K562 (cell line): ENCODE results near the gene RPL3. TPM values are rescaled to one million over a fixed set of nuclear protein-coding genes. Genes with fewer than 3 reads are reported as not detected.

ENCODE experiments used
- KLF10 ChIP-seq: fragments of 250-450 bp; sonication (Bioruptor Pico); IDR thresholded peaks from 2 replicates; pipeline ENCODE4 v1.6.1; 2021; ENCODE audit warnings: matching md5 sums
- MECOM ChIP-seq: fragments of 250-450 bp; sonication (Bioruptor Pico); IDR thresholded peaks from 2 replicates; pipeline ENCODE4 v1.8.0; 2022; ENCODE audit warnings: inconsistent platforms
- MEF2A ChIP-seq: IDR thresholded peaks from 2 replicates; pipeline ENCODE4 v1.6.1; 2011; ENCODE audit warnings: low read depth, mild to moderate bottlenecking, low read length, moderate library complexity; ENCODE audit not compliant: control insufficient read depth
- MTA3 ChIP-seq: fragments of 450-650 bp; formaldehyde crosslinking; IDR thresholded peaks from 2 replicates; pipeline ENCODE4 v1.6.1; 2017; ENCODE audit warnings: mild to moderate bottlenecking, borderline replicate concordance
- NFE2L1 ChIP-seq: fragments of 450-650 bp; IDR thresholded peaks from 2 replicates; pipeline ENCODE4 v1.6.1; 2016; ENCODE audit warnings: missing genetic modification characterization, low read depth, mild to moderate bottlenecking, missing compliant biosample characterization, moderate library complexity, borderline replicate concordance
- RFX7 ChIP-seq: fragments of 250-450 bp; sonication (Bioruptor Pico); IDR thresholded peaks from 2 replicates; pipeline ENCODE4 v1.5.1; 2021; ENCODE audit warnings: mild to moderate bottlenecking
- ZKSCAN3 ChIP-seq: fragments of 250-450 bp; sonication (Bioruptor Pico); IDR thresholded peaks from 2 replicates; pipeline ENCODE4 v1.4.0; 2020
- polyA plus RNA-seq, 8 experiments: library from polyadenylated mRNA; depleted of rRNA in 4 of 8; stranded (reverse) in 5 of 8; unstranded in 3 of 8; fragments of >200 nt; fragmentation: Nextera tagmentation in 2 of 8; fragmentation: Illumina TruSeq in 1 of 8; extraction: Ambion mirVana in 2 of 8; extraction: Trizol in 1 of 8; gene quantifications; 2 replicates each; pipeline versions ENCODE4 v1.2.1 to v1.2.3, GENCODE V29; 2011 to 2014; ENCODE audit warnings: inconsistent platforms in 1 of 8, missing spikeins in 1 of 8
- total RNA-seq, 7 experiments: library from RNA; depleted of rRNA in 6 of 7; stranded (reverse); fragments of >200 nt in 6 of 7; fragmentation: Illumina TruSeq in 2 of 7; extraction: Trizol in 2 of 7; gene quantifications; 2 replicates each; pipeline versions ENCODE4 v1.2.1 to v1.2.3, GENCODE V29; 2011 to 2021; ENCODE audit warnings: low replicate concordance in 1 of 7
- TF ChIP-seq, protein P1 (sequence below): fragments of 150-350 bp; conservative IDR thresholded peaks from 2 replicates; pipeline ENCODE4 v1.6.1; 2014; ENCODE audit warnings: low read length
- TF ChIP-seq, protein P2 (sequence below): fragments of 450-650 bp; IDR thresholded peaks from 2 replicates; pipeline ENCODE4 v1.6.1; 2017; ENCODE audit warnings: antibody characterized with exemption, mild to moderate bottlenecking
- TF ChIP-seq, protein P3 (sequence below): fragments of 250-450 bp; sonication (Bioruptor Pico); IDR thresholded peaks from 2 replicates; pipeline ENCODE4 v1.5.0; 2021

RPL3 gene
- total and polyA plus RNA-seq, 9 of the 15 experiments (the other 6 are each of a cell fraction or from before 2014, with no cell fraction given), result 1,624 to 4,066 (median 2,565) TPM

DNA sequence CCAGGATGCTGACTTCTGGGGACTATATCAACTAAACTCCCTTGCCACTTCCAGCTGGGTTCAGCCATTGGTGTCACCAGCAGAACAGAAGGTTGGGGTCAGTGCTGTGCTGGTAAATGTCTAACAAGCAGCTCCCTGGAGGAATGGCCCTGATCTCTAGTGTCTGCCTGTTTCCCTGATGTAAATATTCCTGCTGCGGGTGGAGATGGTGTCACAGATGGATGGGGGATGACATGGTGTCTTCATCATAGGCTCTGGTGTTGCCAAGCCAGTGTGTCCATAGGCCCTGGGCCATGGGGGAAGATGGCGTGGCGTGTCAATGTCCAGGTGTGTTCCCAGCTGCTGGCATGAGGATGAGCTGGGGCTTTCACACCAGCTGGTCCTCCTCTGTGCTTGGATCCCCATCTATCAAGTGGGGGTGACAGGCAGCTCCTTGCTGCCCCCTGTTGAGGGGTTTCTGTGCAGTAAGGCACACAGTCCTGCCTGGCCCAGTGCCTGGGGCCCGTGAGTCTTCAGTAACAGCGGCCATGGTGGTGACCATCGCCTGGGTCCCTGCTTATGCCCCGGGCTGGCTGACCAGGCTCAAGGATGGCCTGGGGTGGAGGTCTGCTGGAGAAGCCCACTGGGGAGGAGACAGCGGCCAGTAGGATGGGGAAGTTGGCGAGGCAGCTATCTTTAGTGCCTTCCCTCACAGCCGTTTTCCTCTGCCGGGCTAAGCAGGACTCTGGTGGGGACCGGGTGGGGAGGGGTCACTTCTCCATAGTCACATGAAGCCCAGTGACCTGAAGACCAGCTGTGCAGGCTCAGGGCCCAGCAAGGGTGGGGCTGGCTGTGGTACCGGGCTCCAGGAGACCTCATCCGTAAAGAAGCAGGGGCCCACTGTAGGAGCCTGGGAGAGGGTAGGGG lies 12.7 kb downstream of the RPL3 start (continued):
- TF ChIP-seq, protein P1, sequence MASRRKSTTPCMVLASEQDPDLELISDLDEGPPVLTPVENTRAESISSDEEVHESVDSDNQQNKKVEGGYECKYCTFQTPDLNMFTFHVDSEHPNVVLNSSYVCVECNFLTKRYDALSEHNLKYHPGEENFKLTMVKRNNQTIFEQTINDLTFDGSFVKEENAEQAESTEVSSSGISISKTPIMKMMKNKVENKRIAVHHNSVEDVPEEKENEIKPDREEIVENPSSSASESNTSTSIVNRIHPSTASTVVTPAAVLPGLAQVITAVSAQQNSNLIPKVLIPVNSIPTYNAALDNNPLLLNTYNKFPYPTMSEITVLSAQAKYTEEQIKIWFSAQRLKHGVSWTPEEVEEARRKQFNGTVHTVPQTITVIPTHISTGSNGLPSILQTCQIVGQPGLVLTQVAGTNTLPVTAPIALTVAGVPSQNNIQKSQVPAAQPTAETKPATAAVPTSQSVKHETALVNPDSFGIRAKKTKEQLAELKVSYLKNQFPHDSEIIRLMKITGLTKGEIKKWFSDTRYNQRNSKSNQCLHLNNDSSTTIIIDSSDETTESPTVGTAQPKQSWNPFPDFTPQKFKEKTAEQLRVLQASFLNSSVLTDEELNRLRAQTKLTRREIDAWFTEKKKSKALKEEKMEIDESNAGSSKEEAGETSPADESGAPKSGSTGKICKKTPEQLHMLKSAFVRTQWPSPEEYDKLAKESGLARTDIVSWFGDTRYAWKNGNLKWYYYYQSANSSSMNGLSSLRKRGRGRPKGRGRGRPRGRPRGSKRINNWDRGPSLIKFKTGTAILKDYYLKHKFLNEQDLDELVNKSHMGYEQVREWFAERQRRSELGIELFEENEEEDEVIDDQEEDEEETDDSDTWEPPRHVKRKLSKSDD, result no peak
- TF ChIP-seq KLF10 (no peak), MEF2A (no peak), MECOM (CRISPR knock-in tag) (no peak), ZKSCAN3 (CRISPR knock-in tag) (no peak), NFE2L1 (tag) (no peak), RFX7 (no peak), MTA3 (0 out of 2 replicates have a peak, but pooled peaks have one; percentile 37)
- TF ChIP-seq, protein P2, sequence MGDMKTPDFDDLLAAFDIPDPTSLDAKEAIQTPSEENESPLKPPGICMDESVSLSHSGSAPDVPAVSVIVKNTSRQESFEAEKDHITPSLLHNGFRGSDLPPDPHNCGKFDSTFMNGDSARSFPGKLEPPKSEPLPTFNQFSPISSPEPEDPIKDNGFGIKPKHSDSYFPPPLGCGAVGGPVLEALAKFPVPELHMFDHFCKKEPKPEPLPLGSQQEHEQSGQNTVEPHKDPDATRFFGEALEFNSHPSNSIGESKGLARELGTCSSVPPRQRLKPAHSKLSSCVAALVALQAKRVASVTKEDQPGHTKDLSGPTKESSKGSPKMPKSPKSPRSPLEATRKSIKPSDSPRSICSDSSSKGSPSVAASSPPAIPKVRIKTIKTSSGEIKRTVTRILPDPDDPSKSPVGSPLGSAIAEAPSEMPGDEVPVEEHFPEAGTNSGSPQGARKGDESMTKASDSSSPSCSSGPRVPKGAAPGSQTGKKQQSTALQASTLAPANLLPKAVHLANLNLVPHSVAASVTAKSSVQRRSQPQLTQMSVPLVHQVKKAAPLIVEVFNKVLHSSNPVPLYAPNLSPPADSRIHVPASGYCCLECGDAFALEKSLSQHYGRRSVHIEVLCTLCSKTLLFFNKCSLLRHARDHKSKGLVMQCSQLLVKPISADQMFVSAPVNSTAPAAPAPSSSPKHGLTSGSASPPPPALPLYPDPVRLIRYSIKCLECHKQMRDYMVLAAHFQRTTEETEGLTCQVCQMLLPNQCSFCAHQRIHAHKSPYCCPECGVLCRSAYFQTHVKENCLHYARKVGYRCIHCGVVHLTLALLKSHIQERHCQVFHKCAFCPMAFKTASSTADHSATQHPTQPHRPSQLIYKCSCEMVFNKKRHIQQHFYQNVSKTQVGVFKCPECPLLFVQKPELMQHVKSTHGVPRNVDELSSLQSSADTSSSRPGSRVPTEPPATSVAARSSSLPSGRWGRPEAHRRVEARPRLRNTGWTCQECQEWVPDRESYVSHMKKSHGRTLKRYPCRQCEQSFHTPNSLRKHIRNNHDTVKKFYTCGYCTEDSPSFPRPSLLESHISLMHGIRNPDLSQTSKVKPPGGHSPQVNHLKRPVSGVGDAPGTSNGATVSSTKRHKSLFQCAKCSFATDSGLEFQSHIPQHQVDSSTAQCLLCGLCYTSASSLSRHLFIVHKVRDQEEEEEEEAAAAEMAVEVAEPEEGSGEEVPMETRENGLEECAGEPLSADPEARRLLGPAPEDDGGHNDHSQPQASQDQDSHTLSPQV, result peak; percentile 33; the same call in 1 of the 2 replicates
- TF ChIP-seq, protein P3, sequence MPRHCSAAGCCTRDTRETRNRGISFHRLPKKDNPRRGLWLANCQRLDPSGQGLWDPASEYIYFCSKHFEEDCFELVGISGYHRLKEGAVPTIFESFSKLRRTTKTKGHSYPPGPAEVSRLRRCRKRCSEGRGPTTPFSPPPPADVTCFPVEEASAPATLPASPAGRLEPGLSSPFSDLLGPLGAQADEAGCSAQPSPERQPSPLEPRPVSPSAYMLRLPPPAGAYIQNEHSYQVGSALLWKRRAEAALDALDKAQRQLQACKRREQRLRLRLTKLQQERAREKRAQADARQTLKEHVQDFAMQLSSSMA (CRISPR knock-in tag), result no peak
